ENCODE data around the gene GLT6D1. TPM values are rescaled to one million over a fixed set of nuclear protein-coding genes. Genes with fewer than 3 reads are reported as not detected.

GLT6D1 gene
- total RNA-seq, result not detected

DNA sequence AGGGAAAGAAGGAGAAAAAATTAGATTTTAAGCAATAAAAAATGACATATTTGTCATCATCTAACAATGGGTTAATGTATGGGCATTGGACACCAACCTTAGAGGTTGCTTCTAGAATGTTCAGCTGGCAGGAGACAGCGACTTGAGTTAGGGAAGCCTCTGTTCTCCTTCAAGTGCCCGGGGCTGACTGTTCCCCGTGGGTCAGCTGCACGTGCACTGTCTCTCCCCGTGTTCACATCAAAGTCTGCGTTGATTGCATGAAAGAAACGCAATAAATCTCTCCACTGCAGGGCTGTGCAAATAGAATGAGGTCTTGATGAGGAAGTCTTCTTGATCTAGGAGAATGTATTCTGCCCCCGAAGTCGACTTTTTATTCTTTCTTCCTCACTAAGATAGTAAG is at the start of gene GLT6D1:
TSS of gene GLT6D1 (minus strand) at position 345 of the 400 bp plus-strand sequence. CDS start 353 bp downstream, outside the sequence.

DNA sequence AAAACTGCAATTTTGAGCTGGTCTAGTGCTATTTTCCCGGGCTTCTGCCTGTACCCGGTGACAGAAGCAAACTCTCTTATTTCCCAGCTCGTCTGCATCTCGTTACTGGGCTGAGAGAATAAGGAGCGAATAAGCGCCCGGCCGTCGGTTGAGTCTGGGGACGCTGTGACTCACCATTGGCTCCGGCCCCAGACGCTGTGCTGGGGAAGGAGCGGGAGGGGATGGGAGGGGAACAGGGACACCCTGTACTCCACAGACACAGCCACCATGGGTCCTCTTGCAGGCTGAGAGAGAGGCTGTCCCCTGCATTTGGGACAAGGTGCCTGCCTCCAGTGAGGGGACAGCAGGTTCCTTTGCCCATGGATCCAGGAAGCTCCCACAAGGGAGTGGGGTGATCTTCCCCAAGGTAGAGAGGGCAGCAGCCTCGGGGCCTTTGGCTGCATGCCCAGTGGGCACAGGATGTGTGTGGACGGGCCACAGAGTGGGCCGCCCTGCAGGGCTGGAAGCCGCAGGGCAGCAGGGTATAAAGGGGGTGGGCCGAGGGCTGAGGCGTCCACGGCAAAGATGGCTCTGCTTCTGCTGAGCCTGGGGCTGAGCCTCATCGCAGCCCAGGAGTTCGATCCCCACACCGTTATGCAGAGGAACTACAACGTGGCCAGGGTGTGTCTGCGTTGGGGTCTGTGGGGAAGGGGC is 23.6 kb upstream of the GLT6D1 start, which contains the start of gene LCN9:
TSS of gene LCN9 (plus strand) at position 552 of the 693 bp plus-strand sequence. CDS start at position 565, 13 bp downstream.

Other genes with a start within 250 kb of the GLT6D1 start
- gene PPP1R26, start 159.8 kb downstream of the GLT6D1 start, total RNA-seq, result 33.0 TPM
- gene MRPS2, start 138.9 kb downstream of the GLT6D1 start, total RNA-seq, result 13.6 TPM
- gene LCN1, start 118.1 kb downstream of the GLT6D1 start, total RNA-seq, result not detected
- not detected for gene OBP2A, start 93.4 kb downstream of the GLT6D1 start, total RNA-seq
- gene PAEP, start 77.8 kb downstream of the GLT6D1 start, total RNA-seq, result not detected
- gene LCN9, start 23.8 kb upstream of the GLT6D1 start, total RNA-seq, result not detected
- gene SOHLH1, start 59.9 kb upstream of the GLT6D1 start, total RNA-seq, result not detected
- gene KCNT1, start 62.6 kb upstream of the GLT6D1 start, total RNA-seq, result 12.2 TPM